GM19240 (cell line): ENCODE measurements around the gene MAPK12.
A peak's percentile ranks its signal among the peaks of the same experiment; 100 is the strongest.
"Not testable (repeated sequence)": the region's sequence is repeated elsewhere in the genome, so short reads cannot be mapped to it uniquely, and the experiment has no call there.

Experiments used
- DNase-seq: peaks from one replicate; pipeline ENCODE4 v3.0.0; 2011; ENCODE audit warnings: low spot score; ENCODE audit not compliant: insufficient read length

The MAPK12 gene

DNA sequence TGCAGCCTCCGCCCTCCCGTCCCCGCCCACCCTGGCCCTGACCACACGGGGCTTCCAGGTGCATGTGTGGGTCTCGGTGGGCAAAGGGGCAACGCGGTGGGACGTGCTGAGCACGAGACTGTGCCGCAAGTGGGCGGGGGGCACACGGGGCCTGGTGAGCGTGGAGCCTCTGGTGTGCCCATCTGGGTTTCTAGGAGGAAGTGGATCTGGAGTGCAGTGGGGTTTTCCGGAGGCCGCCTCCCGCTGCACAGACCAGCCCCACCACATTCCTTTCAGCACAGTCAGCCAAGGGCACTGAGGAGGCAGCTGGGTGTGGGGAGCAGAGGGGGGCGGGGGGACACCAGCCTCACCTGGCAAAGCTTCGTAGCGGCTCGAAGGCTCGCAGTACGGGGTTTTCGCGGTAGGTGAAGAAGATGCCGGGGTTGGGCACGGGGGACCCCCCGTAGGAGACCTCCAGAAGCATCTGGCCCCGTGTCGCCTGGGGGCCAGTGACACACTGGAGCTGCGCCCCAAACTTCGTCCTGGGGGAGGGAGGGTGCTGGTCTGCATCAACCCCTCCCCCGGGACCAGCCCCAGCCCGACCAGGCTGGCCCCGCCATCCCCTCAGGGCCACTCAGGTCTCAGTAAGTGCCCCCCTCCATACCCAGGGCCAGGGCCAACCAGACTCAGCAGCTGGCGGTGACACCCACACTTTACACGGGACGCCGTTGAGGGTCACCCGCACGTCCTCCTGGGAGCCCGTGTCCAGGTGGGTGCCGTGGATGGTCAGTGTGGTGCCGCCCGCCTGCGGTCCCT, 21.1 kb upstream of the MAPK12 start:
- DNase-seq = no peak

GRCh38 chr22:50281957-50282356, 20.5 kb upstream of the MAPK12 start:
- DNase-seq = no peak

- DNase-seq = no peak
Observed at GRCh38 chr22:50281384-50281760, 19.9 kb upstream of the MAPK12 start.

DNA sequence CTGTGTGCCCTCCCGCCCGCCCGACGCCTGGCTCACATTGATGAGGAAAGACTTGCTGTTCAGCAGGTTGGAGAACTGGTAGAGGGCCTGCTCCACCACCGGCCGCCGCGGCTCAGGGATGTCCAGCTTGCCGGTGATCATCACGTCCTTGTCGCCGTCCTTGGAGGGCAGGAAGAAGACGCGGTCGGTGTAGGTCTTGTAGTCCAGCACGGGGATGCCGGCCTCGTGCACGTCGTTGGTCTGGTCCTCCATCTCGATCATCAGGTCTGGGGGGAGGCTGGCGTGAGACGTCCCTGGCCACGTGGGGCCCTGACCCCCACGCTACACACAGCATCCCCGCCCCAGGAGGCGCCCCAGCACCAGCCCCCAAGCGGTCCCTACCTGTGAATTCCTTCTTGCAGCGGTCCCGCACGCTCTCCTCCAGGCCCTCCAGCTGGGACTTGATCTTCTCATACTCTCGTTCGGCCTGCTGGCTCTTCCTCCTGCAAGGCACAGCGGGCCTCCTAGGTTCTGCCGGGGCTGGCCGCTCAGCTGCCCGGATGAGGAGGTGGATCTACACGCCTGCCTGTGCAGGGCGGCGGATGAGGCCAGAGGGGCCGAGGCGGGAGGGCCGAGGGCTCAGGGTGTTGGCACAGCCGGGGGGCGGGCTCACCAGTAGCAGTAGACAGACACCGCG, 19.4 kb upstream of the MAPK12 start:
- DNase-seq = no peak

GRCh38 chr22:50280022-50280707, 18.7 kb upstream of the MAPK12 start:
- no peak for DNase-seq

DNA sequence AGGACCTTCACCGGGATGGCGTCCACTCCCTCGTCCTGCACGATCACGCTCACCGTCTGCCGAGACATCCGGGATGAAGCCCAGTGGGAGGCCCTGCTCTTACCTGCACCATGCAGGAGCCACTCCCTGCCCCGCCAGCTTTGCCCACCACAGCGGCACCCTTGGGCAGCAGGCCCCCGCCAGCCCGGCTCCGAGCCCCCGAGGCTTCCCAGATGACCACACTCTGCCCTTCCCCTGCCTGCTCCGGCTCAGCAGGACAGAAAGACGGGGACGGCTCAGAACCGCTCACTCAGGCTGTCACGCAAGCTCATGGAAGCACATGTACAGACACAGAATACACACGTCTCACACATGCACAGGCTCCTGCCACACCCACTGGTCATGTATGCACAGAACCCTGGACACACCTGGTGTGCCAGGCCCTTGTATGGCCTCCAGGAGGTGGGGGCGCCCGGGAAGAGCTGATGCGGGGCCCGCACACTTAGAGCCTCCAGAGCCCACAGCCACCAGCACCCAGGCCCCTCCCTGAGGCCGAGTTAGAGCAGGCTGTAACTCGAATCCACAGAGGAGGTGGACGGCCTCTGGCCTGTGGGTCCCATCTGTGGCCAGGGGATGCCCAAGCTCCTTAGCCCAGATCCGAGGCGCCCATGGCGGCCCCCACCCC, 17.6 kb upstream of the MAPK12 start:
- DNase-seq = no peak

GRCh38 chr22:50278461-50278860, 17.0 kb upstream of the MAPK12 start:
- DNase-seq = no peak

GRCh38 chr22:50277761-50278160, 16.3 kb upstream of the MAPK12 start:
- DNase-seq = no peak

DNA sequence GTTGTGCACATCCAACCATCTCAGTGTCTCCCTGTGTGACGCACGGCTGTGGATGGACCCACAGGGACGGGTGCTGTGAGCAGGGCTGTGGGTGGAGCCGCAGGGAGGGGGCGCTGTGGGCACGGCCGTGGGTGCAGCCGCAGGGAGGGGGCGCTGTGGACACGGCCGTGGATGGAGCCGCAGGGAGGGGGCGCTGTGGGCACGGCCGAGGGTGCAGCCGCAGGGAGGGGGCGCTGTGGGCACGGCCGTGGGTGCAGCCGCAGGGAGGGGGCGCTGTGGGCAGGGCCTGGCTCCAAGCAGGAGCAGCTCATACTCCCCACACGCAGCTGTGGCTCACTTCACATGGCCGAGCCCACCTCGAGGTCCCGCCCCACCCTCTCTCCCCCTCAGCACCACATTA, 14.7 kb upstream of the MAPK12 start:
- peak; percentile 92 for DNase-seq

DNA sequence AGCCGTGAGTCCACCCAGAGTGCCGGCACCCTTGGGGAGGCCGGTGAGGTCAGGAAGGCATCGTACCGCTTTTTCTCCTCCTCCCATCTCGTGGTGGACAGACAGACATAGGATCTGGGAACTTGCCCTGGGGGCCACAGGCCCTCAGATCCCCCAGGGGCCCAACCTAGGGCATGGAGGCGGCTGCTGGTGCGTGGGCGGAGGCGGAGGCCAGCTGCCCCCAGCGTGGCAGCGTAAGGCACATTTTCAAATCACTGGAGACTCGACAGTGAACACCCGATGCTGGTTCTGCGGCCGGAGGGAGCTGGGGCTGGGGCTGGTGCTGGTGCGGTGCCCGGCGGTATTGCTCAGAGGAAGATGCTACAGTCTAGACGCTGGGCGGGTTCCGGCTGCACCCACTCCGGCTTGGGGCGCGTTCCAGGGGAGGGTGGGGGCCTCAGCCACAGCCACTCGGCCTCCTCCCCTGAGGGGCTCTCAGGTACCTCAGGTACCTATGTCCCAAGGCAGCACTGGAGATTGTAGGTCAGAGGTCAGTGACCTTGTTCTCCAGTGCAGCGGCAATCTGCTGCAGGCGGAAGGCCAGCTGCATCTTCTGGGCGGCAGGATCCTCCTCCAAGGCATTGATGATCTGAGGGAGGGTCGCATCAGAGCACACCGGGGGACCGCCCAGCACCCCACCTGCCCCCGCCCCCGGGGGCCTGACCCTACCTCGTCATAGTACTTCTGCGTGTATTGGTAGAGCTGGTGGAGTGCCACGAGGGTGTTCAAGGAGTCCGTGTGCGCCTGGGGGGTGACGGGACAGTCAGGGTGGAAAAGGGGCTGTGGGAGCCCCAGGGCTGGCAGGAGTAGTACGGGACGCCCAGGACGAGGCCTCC, 13.9 kb upstream of the MAPK12 start:
- no peak for DNase-seq

GRCh38 chr22:50274771-50275170, 13.3 kb upstream of the MAPK12 start:
- no peak for DNase-seq

DNA sequence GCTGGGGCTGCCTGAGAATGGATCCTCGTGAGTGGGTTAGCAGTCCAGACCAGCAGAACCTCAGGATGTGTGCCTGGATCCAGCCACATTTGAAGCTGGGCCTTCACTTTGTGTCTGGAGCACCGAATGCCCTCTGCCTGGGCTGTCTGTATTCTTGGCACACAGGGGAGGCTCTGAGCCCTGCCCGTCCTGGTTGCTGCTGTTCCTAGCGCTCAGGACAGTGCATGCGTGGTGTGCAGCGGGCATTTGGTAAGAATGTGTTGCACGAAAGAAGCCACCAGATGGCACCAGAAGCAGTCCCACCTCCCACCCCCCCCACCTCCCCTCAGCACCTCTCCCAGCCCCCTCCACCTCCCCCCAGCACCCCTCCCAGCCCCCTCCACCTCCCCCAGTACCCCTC, 12.8 kb upstream of the MAPK12 start:
- no peak for DNase-seq

- DNase-seq = not testable (repeated sequence)
Observed at GRCh38 chr22:50273781-50274180, 12.3 kb upstream of the MAPK12 start.

DNA sequence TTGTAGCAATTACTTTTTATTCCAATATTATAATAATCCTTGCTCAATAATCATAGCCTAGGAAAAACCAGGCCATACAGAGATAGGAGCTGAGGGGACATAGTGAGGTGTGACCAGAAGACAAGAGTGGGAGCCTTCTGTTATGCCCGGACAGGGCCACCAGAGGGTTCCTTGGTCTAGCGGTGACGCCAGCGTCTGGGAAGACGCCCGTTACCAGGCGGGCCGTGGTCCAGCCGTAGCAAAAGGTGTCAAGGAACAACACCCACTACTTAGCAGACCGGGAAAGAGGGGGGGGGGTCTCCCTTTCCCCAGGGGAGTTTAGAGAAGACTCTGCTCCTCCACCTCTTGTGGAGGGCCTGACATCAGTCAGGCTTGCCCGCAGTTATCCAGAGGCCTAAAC, 11.9 kb upstream of the MAPK12 start:
- not testable (repeated sequence) for DNase-seq

DNA sequence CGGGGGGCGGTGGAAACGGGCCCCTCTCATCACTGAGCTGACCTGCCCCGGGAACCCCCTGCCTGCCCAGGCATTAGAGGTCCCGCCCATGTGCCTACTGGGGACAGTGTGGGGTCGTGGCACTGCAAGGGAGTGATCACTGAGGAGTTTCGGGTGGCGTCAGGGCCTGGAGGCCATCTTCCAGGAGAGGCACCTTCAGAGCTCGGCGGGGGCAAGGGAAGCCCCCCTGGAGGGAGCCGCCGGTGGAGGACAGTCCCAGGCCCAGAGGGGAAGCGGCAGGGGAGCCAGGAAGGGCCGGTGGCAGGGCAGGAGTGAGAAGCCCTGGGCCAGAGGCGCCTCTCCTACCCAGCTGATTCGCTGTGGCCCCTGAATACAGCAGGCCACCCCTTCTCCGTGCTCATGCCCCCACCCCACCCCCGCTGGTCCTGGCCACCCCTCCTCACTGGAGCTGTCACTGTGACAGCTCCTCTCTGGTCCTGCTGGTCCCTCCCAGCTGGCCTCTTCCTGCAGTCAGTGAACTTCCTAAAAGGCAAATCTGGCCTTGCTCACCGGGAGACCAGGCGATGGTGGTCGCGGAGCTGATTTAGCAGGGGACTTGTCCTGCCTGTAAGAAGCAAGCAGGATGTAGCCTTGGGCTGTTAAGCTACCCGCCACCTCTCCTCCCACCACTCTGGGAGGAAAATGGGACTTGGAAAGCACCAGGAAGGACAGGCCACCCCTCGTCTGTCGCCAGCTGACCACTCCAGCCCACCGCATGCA, 10.7 kb upstream of the MAPK12 start:
- DNase-seq = no peak

DNA sequence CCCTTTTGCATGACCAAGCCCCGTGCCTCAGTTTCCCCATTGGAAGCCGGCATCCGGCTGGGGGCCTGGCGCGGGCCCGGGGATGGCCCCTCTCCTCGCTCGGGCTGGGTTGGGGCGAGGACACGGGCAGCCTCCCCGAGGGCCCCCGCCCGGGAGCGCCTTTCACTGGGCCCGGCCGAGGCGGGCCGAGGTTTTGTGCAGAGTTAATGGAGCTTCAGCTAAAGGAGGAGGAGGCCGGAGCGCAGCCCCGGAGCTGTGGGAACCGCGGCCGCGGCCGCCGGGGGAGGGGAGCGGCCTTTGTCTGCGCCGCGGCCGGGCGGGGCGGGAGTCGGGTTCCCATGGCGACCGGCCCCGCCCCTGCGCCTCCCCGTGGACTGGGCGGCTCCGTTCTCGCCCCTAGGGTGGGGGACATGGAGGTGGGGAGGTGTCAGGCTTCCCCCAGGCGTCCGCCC, 10.1 kb upstream of the MAPK12 start:
- peak; percentile 77 for DNase-seq

DNA sequence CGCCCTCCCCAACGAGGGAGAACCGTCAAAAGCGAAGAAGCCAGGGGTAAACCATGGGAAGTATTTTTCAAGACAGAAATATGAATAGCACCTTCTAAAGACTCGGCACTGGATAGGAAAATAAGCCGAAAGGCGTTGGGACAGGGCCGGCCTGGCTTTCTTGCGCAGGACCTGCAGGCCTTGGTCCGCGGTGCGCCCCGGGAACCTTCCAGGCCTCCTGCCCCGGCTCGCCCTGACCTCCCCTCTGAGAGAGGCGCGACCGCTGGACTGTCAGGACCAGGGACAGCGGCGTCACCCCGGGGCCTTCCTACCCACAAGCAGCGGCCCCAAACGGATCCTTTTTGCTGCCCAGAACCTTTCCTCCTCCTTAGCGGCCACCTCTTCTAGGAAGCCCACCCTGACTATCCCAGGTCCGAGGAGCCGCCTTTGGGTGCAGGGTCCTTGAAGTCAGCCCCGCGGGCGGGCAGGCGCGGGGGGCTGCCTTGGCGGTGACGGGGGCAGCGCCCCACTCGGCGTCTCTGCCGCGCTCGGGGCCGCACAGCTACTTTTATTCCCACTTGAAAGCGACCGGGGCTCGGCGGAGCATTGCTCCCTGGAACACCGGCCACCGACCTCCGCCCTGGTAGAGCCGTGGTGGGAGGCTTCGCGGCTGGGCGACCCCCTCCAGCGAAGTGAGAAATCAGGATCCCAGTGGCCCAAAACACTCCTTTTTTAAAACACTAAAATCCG, 9.3 kb upstream of the MAPK12 start:
- DNase-seq = peak; percentile 81

DNA sequence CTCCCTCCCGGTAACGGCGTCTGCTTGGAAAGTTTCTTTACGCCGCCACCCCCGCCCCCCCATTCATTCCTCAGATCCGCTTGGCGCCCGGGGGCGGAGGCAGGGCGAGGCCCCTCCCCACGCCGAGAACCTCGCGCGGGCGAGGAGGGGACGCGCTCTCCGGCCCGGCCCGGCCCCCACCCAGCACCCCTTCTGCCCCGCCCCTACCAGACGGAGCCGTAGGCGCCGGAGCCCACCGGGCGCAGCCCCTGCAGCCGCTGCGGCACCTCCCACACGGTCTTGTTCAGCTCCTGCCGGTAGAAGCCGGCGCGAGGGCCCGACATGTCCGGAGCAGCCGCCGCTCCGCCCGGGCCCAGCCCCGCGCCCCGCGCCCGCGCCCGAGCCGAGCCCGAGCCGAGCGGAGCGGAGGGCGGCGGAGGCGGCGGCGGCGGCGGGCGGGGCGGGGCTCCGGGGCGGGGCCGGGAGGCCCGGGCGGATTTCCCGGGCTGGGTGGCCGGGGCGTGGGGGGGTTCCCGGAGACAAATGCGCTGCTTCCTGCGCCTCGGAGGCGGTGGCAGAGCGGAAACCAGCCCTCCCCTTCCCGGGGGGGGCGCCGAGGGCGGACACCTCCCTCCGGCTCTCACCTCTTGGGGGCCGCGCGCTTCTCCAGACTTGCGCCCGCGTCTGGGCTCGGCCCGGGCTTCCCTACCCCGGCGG, 8.6 kb upstream of the MAPK12 start, which contains the start of gene MAPK11:
MAPK11 (minus strand) TSS at position 411 of the 696 bp plus-strand sequence; CDS start at position 323, 88 bp downstream.
- peak; percentile 68 for DNase-seq

- no peak for DNase-seq
Observed at GRCh38 chr22:50269573-50269969, 8.1 kb upstream of the MAPK12 start.
